ENCODE measurements around the gene RAB7A.

- TF ChIP-seq CTCF (IDR thresholded peaks at IDR 0.05) (peak in 1 of 12 donors; percentile 10), POLR2A (IDR thresholded peaks at IDR 0.05) (no peak)
Measured at GRCh38 chr3:128808672-128809071, 82.7 kb downstream of the RAB7A start.
